Endothelial cell of hepatic sinusoid (primary cell): ENCODE measurements around the gene SLC7A4.

ENCODE experiments used
- in situ Hi-C: cut with HindIII; loops from 2 replicates; pipeline ENCODE4 v1.10.0; 2017; ENCODE audit warnings: low sequenced_read_pairs

Gene SLC7A4

GRCh38 chr22:20989323-20990138 lies 42.8 kb downstream of the SLC7A4 start:
- in situ Hi-C loops = no loop called here

GRCh38 chr22:20988573-20989322 lies 43.6 kb downstream of the SLC7A4 start:
- in situ Hi-C loops = no loop called here

DNA sequence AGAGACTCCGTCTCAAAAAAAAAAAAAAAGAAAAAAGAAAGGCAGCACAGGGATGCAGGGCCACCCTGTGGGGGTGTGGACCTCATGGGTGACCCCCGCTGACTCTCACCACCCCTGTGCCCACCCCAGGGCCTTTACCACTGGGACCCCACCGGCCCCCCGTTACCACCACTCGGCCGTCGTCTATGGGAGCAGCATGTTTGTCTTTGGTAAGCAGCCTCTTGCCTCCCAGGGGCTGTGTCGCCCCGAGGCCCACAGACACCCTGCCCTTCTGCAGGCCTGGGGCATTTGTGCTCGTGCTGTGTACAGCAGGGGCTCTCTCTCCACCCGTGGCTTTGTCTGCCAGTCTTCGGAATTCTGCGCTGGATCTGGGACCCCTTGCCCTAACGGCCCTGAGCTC lies 45.0 kb downstream of the SLC7A4 start:
- in situ Hi-C loops = no loop called here

DNA sequence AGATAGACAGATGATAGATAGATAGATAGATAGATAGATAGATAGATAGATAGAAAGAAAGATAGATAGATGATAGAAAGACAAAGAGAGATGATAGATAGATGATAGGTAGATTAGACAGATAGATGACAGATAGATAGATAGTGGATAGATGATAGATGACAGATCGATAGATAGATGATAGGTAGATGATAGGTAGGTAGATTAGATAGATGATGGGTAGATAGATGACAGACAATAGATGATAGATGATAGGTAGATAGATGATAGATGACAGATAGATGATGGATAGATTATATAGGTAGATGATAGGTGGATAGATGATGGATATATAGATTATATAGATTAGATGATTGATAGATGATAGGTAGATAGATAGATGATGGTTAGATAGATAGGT lies 46.0 kb downstream of the SLC7A4 start:
- in situ Hi-C loops = no loop called here

DNA sequence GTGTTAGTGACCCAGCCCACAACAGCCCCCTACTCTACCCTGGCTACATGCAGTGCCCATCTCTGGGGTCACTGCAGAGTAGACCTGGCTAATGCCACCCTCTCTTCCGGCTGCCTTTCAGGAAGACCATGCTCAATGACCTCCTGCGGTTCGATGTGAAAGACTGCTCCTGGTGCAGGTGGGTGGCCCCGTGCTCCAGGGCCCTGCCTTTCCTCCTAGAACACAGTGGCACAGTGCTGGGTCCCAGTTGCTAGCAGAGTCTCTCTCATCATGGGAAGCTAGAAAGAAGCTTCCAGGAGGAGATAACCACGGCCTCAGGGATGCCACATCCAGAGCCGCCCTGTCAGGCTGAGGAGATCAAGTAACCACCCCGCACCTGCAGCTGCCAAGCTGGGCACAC lies 46.6 kb downstream of the SLC7A4 start:
- in situ Hi-C loops = no loop called here

DNA sequence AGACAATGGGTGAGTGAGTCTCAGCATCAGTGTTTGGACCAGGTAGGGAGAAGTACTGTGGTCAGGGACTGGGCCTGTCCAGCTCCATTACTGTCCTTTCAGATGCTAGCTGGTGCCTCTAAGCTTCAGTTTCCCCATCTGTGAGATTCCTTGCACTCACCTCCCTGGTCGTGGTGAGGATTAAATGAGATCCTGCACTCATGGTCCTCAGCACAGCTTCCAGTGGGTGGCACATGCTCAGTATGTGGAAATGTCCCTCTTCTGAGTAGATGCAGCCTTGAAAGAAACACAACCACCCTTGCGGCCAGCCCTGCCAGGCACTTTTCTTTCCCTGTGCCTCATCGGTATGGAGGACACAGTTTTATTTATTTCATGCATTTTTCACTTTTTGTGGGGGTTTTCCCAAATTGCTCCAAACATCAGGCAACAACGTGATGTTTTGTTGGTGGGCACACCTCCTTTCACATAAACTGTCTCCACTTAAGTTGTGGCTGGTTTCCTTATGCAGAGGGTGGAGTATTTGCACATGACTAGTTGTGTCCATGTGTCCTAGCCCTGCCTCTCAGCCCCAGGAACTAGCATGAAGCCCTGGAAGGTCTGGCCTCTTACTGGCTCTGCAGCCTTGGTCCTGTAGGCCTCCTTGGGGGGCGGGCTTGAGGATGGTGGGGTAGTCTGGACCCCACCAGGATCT lies 49.1 kb downstream of the SLC7A4 start:
- in situ Hi-C loops = no loop called here

DNA sequence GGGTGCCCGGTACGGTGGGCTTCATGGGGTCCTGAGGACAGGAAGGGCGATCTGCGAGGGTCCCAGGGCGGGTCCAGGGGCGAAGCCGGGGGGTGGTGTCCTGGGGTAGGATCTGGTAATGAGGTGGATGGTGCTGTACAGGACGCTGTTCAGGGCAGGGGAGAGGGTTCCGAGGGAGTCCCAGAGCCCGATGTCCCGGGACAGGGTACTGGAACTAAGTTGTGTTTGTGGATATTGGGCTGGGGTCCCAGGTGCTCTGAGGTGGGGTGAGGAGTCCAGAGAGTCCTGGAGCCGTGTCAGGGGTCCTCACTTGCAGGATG lies 49.8 kb downstream of the SLC7A4 start:
- in situ Hi-C loops = no loop called here

- in situ Hi-C loops = no loop called here
Measured at GRCh38 chr22:20981787-20982562, 50.4 kb downstream of the SLC7A4 start, which contains the start of gene LZTR1. Gene LZTR1 (plus strand): TSS chr22:20982297. CDS start chr22:20982372, 75 bp downstream.

- in situ Hi-C loops = no loop called here
Measured at GRCh38 chr22:20980938-20981722, 51.2 kb downstream of the SLC7A4 start.

DNA sequence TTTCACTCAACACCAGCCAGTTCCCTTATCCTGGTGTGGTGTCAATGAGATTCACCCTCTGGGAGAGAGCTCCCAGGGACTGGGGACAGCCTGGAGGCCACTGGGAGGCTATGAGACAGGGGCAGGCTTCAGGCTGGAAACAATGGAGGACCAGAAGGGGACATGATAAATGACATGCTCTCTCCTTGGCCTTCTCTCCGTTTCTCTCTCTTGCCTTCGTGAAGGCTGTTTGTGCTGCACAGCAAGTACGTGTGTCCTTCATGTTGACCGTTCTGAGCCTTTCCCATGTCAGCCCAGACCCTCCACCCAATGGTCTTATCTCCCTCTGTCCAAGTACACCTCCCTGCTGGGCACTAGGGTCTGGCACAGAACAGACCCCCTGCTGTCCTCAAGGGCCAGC lies 51.8 kb downstream of the SLC7A4 start:
- in situ Hi-C loops = no loop called here

GRCh38 chr22:20979940-20980453 lies 52.4 kb downstream of the SLC7A4 start:
- in situ Hi-C loops = no loop called here

- in situ Hi-C loops = no loop called here
Measured at GRCh38 chr22:20979243-20979809, 53.0 kb downstream of the SLC7A4 start.
